ENCODE results near the gene MROH2A.

The MROH2A gene

DNA sequence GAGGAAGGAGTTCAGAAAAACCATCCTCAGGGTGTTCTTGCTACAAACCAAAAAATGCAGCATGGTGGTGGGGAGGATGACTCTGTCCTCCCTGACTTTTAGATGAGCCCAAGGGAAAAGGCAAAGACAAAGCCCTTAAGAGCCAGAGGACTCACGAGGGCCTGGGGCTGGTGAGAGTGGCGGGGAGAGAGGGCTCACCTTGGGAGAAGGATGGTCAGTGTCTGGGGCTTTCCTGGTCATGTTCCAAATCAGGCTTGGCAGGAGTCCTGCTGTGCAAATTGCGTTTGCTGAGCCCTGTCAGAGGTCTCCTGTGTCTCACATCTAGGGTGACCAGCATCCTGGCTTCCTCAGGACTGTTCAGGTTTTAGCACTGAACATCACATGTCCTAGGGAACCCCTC, 13.4 kb upstream of the MROH2A start:
- in situ Hi-C loops (cut with MboI; ENCODE audit: low sequenced_read_pairs) = no loop called here

DNA sequence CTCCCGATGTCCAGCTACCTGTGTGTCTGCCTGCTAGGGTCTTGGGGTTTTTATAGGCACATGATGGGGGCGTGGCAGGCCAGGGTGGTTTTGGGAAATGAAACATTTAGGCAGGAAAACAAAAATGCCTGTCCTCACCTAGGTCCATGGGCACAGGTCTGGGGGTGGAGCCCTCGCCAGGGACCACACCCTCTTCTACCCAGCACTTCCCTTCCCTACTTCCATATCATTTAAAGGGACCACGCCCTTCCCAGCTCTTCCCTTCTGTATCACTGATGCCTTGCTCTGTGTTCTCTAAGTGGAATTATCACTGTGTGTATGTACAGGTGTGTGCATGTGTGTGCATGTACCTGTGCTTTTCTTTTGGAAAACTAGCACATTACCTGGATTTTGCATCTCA, 11.7 kb upstream of the MROH2A start:
- in situ Hi-C loops (cut with MboI; ENCODE audit: low sequenced_read_pairs) = no loop called here

- in situ Hi-C loops (cut with MboI; ENCODE audit: low sequenced_read_pairs) = no loop called here
Observed at GRCh38 chr2:233768076-233768475, 10.1 kb upstream of the MROH2A start.

DNA sequence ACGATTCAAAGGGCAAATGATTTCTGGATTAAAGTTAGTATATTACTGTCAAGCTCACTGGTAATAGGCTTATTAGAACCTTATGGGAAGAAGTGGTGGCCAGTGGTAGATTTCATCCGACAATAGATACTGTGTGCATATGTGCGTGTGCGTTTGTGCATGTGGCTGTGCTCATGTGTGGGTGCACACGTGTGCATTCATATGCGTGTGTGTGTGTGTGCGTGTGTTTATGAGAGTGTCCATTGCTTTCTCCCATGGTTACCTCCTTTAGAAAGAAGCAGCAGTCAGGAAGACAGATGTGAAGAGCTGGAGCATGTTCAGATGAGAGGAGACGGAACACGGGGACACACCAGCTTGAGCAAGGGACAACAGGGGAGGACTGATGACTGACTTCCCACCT, 8.9 kb upstream of the MROH2A start:
- in situ Hi-C loops (cut with MboI; ENCODE audit: low sequenced_read_pairs) = no loop called here

GRCh38 chr2:233772153-233772552, 6.0 kb upstream of the MROH2A start:
- in situ Hi-C loops (cut with MboI; ENCODE audit: low sequenced_read_pairs) = no loop called here

- in situ Hi-C loops (cut with MboI; ENCODE audit: low sequenced_read_pairs) = no loop called here
Observed at GRCh38 chr2:233772583-233772982, 5.5 kb upstream of the MROH2A start.

GRCh38 chr2:233773854-233774253, 4.3 kb upstream of the MROH2A start:
- in situ Hi-C loops (cut with MboI; ENCODE audit: low sequenced_read_pairs) = no loop called here

GRCh38 chr2:233775414-233775813, 2.7 kb upstream of the MROH2A start:
- in situ Hi-C loops (cut with MboI; ENCODE audit: low sequenced_read_pairs) = no loop called here

GRCh38 chr2:233779722-233780121, 1.6 kb downstream of the MROH2A start:
- in situ Hi-C loops (cut with MboI; ENCODE audit: low sequenced_read_pairs) = no loop called here

- in situ Hi-C loops (cut with MboI; ENCODE audit: low sequenced_read_pairs) = no loop called here
Observed at GRCh38 chr2:233780771-233781170, 2.6 kb downstream of the MROH2A start.

- in situ Hi-C loops (cut with MboI; ENCODE audit: low sequenced_read_pairs) = no loop called here
Observed at GRCh38 chr2:233789554-233789953, 11.4 kb downstream of the MROH2A start.

DNA sequence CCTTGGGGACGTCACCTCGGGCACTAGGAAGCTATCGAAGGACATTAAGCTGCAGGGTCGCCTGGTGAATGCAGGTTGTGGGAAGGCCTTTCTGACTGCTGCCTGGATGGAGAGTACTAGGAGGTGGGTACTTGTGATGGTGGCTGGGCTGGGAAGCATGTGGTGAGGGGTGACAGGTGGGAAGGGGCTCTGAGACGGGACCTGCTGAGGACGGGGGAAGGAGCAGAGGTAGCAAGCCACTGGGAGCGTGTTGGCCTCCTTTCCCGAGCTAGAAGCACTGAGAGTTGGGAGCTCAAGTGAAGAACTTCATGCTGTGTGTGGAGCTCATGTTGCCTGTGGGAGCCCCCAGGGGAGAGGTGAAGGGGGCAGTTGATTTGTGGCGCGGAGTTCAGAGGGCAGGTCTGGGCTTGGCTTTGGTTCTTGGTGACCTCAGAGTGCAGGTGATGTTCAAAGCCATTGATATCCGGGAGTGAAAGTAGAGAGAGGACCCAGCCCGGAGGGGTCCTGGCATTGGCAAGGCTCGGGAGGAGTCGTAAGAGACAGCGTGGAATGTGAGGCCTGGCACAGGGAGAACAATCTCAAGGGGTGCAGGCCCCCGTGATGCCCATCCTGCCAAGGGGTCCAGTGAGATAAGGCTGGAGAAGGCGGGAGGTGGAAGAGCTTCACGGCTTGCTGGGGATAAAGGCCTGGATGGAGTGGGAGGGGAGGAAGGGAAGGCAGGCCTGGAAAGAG, 13.2 kb downstream of the MROH2A start:
- in situ Hi-C loops (cut with MboI; ENCODE audit: low sequenced_read_pairs) = no loop called here

DNA sequence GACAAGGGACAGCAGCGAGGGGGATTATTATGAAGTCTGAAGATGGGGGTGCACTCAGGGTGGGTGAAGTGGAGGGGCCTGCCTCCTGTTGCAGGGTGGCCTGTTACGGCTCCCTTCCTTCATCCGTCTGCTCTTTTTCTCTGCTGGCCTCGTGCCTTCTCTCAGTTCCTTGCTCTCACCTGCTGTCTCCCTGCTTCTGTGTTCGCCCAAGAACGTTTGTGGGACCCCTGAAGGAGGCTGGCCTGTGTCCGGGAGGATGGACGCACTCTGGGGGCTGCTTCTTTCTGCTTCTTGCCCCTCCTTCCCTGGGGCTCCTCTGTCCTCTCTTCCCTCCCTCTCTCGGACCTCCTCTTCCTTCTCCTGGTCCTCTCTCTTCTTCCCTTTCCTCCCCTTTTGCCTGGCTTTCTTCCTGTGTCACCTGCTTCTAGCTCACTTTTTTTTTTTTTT, 13.8 kb downstream of the MROH2A start:
- in situ Hi-C loops (cut with MboI; ENCODE audit: low sequenced_read_pairs) = no loop called here

DNA sequence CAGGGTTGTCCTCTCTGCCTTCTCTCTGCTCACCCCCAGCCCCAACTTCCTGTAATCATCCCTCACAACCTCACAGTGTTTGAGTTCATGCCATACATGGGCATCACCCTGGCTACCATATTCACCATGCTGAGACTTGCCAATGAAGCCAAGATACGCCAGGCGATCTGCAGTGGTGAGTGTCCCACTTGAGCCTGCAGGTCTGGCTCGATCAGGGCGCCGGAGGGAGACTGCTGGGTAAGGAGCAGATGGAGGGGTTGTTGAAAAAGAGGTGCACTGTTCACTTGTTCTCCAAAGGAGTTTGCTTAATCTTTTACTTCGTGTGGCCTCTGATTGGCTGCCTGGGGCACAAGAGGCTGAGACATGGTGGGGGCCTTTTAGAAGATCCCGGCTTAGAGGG, 14.6 kb downstream of the MROH2A start:
- in situ Hi-C loops (cut with MboI; ENCODE audit: low sequenced_read_pairs) = no loop called here

DNA sequence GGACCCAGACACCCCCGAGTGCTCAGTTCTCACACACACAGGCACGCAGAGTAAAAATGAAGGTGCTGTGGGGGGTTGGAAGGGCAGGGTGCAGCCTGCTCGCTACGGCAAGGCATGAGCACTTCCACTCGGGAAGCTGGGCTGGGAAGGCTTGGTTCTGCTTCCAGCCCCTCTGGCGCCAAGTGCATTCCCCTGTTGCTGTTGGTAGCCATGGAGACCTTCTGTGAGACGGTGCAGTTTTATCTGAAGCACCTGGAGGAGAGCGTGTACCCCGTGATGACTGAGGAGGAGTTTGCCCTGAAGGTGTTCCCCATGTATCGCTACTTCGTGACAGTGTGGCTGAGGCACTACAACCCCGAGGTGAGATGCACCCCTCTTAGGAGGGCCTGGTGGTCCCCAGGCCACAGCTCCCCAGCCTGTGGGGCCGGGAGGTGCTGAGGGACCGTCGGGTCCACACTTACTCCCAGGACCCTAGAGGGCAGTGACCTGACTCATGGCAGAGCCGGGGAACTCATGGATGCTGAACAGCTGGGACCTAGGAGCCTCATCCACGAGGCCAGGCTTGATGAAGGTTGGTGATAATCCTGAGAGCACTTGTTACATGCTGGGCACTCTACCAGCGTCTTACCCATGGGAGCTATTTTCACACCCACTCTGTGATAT, 15.5 kb downstream of the MROH2A start:
- in situ Hi-C loops (cut with MboI; ENCODE audit: low sequenced_read_pairs) = no loop called here

- in situ Hi-C loops (cut with MboI; ENCODE audit: low sequenced_read_pairs) = no loop called here
Observed at GRCh38 chr2:233794128-233794658, 16.1 kb downstream of the MROH2A start.

GRCh38 chr2:233795735-233796171, 17.6 kb downstream of the MROH2A start:
- in situ Hi-C loops (cut with MboI; ENCODE audit: low sequenced_read_pairs) = no loop called here

GRCh38 chr2:233796254-233796653, 18.1 kb downstream of the MROH2A start:
- in situ Hi-C loops (cut with MboI; ENCODE audit: low sequenced_read_pairs) = no loop called here

- in situ Hi-C loops (cut with MboI; ENCODE audit: low sequenced_read_pairs) = no loop called here
Observed at GRCh38 chr2:233798335-233799086, 20.4 kb downstream of the MROH2A start.

- in situ Hi-C loops (cut with MboI; ENCODE audit: low sequenced_read_pairs) = no loop called here
Observed at GRCh38 chr2:233799087-233799665, 21.0 kb downstream of the MROH2A start.

GRCh38 chr2:233799716-233800115, 21.6 kb downstream of the MROH2A start:
- in situ Hi-C loops (cut with MboI; ENCODE audit: low sequenced_read_pairs) = no loop called here
